GM23338 (cell line): Measurements from ENCODE around the gene DCLK3.

Source experiments
- CTCF ChIP-seq, 2 experiments: fragments of 200-600 bp in 1 of 2; sonication (generic) in 1 of 2; conservative IDR thresholded peaks; 2 replicates each; pipeline versions ENCODE4 v1.5.1 to v1.6.1; 2016 to 2017; ENCODE audit warnings: antibody characterized with exemption in 2 of 2, low read depth in 2 of 2, mild to moderate bottlenecking in 2 of 2, moderate library complexity in 1 of 2
- ETS1 ChIP-seq: IDR thresholded peaks from 2 replicates; pipeline ENCODE4 v1.6.1; 2016; ENCODE audit warnings: antibody characterized with exemption
- EZH2 ChIP-seq: fragments of 200-600 bp; sonication (generic); IDR thresholded peaks from one replicate; pipeline ENCODE4 v1.8.0; 2017; ENCODE audit warnings: antibody characterized with exemption, mild to moderate bottlenecking, low read depth; ENCODE audit not compliant: unreplicated experiment
- EZH2phosphoT487 ChIP-seq: fragments of 200-600 bp; sonication (generic); IDR thresholded peaks from one replicate; pipeline ENCODE4 v1.8.1; 2018; ENCODE audit warnings: antibody characterized with exemption; ENCODE audit not compliant: unreplicated experiment
- JUNB ChIP-seq: IDR thresholded peaks from one replicate; pipeline ENCODE4 v1.6.1; 2016; ENCODE audit warnings: antibody characterized with exemption; ENCODE audit not compliant: unreplicated experiment
- POLR2AphosphoS5 ChIP-seq: IDR thresholded peaks from 2 replicates; pipeline ENCODE4 v1.6.1; 2016; ENCODE audit warnings: antibody characterized with exemption, low read depth
- REST ChIP-seq: IDR thresholded peaks from one replicate; pipeline ENCODE4 v1.6.1; 2018; ENCODE audit warnings: antibody characterized with exemption; ENCODE audit not compliant: unreplicated experiment

GRCh38 chr3:36700537-36701248, 63.7 kb downstream of the DCLK3 start:
- TF ChIP-seq CTCF (conservative IDR thresholded peaks at IDR 0.05; ENCODE audit: low read depth in 2 of 2) (peak; percentile 96 to 99), EZH2 (no peak), POLR2AphosphoS5 (no peak), ETS1 (no peak), JUNB (no peak), REST (no peak), EZH2phosphoT487 (no peak)
